T-helper 2 cell treated with Interferon-gamma antibody and Interleukin-4, amounts not matched to agents 100 ng/mL and 5 ng/mL, for 36 hours (primary cell): ENCODE results near the gene CMBL. TPM values are rescaled to one million over a fixed set of nuclear protein-coding genes. Genes with fewer than 3 reads are reported as not detected.
"Not testable (repeated sequence)": the region's sequence is repeated elsewhere in the genome, so short reads cannot be mapped to it uniquely, and the experiment has no call there.

Experiments
- intact Hi-C: fragments of 100-400 bp; cut with micrococcal nuclease; formaldehyde crosslinking; loops from one replicate; pipeline ENCODE4 v1.15.1; 2023
- total RNA-seq: library from RNA; stranded (reverse); gene quantifications from 2 replicates; pipeline ENCODE4 v1.2.3, GENCODE V29; 2022

Gene CMBL
- total RNA-seq, 1 donor from 2014 or later, result 0.98 TPM

GRCh38 chr5:10310835-10311570 is 3.3 kb upstream of the CMBL start:
- intact Hi-C loops, result not testable (repeated sequence)

GRCh38 chr5:10310066-10310779 is 2.5 kb upstream of the CMBL start:
- intact Hi-C loops, result no loop called here

GRCh38 chr5:10308844-10309243 is 1.1 kb upstream of the CMBL start:
- intact Hi-C loops, result no loop called here

- intact Hi-C loops, result no loop called here
These were observed 896 bp downstream of the CMBL start for GRCh38 chr5:10306806-10307205.

- intact Hi-C loops, result no loop called here
These were observed 1.6 kb downstream of the CMBL start for GRCh38 chr5:10306114-10306513.

- intact Hi-C loops, result no loop called here
These were observed 2.8 kb downstream of the CMBL start for GRCh38 chr5:10304932-10305331.

GRCh38 chr5:10303699-10304170 is 4.0 kb downstream of the CMBL start:
- intact Hi-C loops, result no loop called here

- intact Hi-C loops, result no loop called here
These were observed 4.5 kb downstream of the CMBL start for GRCh38 chr5:10303201-10303600.

- intact Hi-C loops, result no loop called here
These were observed 5.7 kb downstream of the CMBL start for GRCh38 chr5:10301842-10302610.

GRCh38 chr5:10301266-10301665 is 6.4 kb downstream of the CMBL start:
- intact Hi-C loops, result no loop called here

GRCh38 chr5:10300246-10300645 is 7.5 kb downstream of the CMBL start:
- intact Hi-C loops, result no loop called here

- intact Hi-C loops, result no loop called here
These were observed 10.0 kb downstream of the CMBL start for GRCh38 chr5:10297646-10298204.

GRCh38 chr5:10295619-10296326 is 11.9 kb downstream of the CMBL start:
- intact Hi-C loops, result no loop called here

- intact Hi-C loops, result no loop called here
These were observed 13.6 kb downstream of the CMBL start for GRCh38 chr5:10293907-10294662.

- intact Hi-C loops, result no loop called here
These were observed 15.9 kb downstream of the CMBL start for GRCh38 chr5:10291692-10292339.

- intact Hi-C loops, result no loop called here
These were observed 17.3 kb downstream of the CMBL start for GRCh38 chr5:10290438-10290837.

- intact Hi-C loops, result no loop called here
These were observed 17.7 kb downstream of the CMBL start for GRCh38 chr5:10289991-10290390.

GRCh38 chr5:10289353-10289752 is 18.3 kb downstream of the CMBL start:
- intact Hi-C loops, result no loop called here

GRCh38 chr5:10288592-10289219 is 19.0 kb downstream of the CMBL start:
- intact Hi-C loops, result no loop called here
